GM19035 (cell line): ENCODE data around the gene DOK3.

Experiments used
- ATAC-seq: cut with Tn5 transposase; IDR thresholded peaks from one replicate; pipeline ENCODE4 v1.9.1; 2021; ENCODE audit not compliant: unreplicated experiment

Gene DOK3

GRCh38 chr5:177484902-177485549, 24.6 kb downstream of the DOK3 start:
- ATAC-seq, result no peak

GRCh38 chr5:177483994-177484901, 25.4 kb downstream of the DOK3 start:
- ATAC-seq, result no peak

- ATAC-seq, result no peak
These were observed 26.6 kb downstream of the DOK3 start for GRCh38 chr5:177483042-177483441.

GRCh38 chr5:177482359-177482795, 27.2 kb downstream of the DOK3 start:
- ATAC-seq, result no peak

GRCh38 chr5:177479774-177480173, 29.9 kb downstream of the DOK3 start:
- no peak for ATAC-seq

- no peak for ATAC-seq
These were observed 30.6 kb downstream of the DOK3 start for GRCh38 chr5:177478711-177479646.

GRCh38 chr5:177477701-177478477, 31.7 kb downstream of the DOK3 start:
- no peak for ATAC-seq

GRCh38 chr5:177476531-177477233, 32.9 kb downstream of the DOK3 start:
- no peak for ATAC-seq

- no peak for ATAC-seq
These were observed 33.8 kb downstream of the DOK3 start for GRCh38 chr5:177475563-177476427.

- no peak for ATAC-seq
These were observed 34.6 kb downstream of the DOK3 start for GRCh38 chr5:177474846-177475562.

- no peak for ATAC-seq
These were observed 35.6 kb downstream of the DOK3 start for GRCh38 chr5:177474002-177474476.

- ATAC-seq, result no peak
These were observed 36.1 kb downstream of the DOK3 start, which contains the start of gene DBN1 for GRCh38 chr5:177473443-177474001. Gene DBN1, minus strand, starts transcription at chr5:177473634. Its CDS starts 113 bp downstream, at chr5:177473521.

GRCh38 chr5:177472460-177473442, 36.9 kb downstream of the DOK3 start:
- ATAC-seq, result no peak

GRCh38 chr5:177471610-177472356, 37.8 kb downstream of the DOK3 start:
- no peak for ATAC-seq

GRCh38 chr5:177470759-177471536, 38.7 kb downstream of the DOK3 start:
- no peak for ATAC-seq
